Chondrocyte (in vitro differentiated cells): ENCODE measurements around the gene COL4A5. TPM values are rescaled to one million over a fixed set of nuclear protein-coding genes. Genes with fewer than 3 reads are reported as not detected.
A peak's percentile ranks its signal among the peaks of the same experiment; 100 is the strongest.

Experiments used
- DNase-seq: peaks from one replicate; pipeline ENCODE4 v3.0.0; 2021; ENCODE audit warnings: mixed read lengths, low spot score
- H3K27ac Mint-ChIP-seq: one replicate; pipeline ENCODE4 v1.8.0; 2021; ENCODE audit warnings: mild to moderate bottlenecking, moderate library complexity, mixed read lengths; ENCODE audit not compliant: unreplicated experiment
- H3K27me3 Mint-ChIP-seq: 2 replicates; pipeline ENCODE4 v1.8.0; 2021; ENCODE audit warnings: low read depth, mixed read lengths
- H3K36me3 Mint-ChIP-seq: 2 replicates; pipeline ENCODE4 v1.8.0; 2021; ENCODE audit warnings: low read depth, mixed read lengths
- H3K4me1 Mint-ChIP-seq: 2 replicates; pipeline ENCODE4 v1.8.0; 2021; ENCODE audit warnings: low read depth, mild to moderate bottlenecking, mixed read lengths
- H3K4me3 Mint-ChIP-seq: one replicate; pipeline ENCODE4 v1.8.0; 2021; ENCODE audit warnings: mild to moderate bottlenecking, moderate library complexity, mixed read lengths; ENCODE audit not compliant: unreplicated experiment
- H3K9me3 Mint-ChIP-seq: 2 replicates; pipeline ENCODE4 v1.8.0; 2021; ENCODE audit warnings: low read depth, mixed read lengths
- CTCF ChIP-seq: fragments of 200-600 bp; sonication (generic); IDR thresholded peaks from 2 replicates; pipeline ENCODE4 v1.5.0; 2021; ENCODE audit warnings: antibody characterized with exemption, mild to moderate bottlenecking, moderate library complexity
- total RNA-seq: library from RNA; stranded (reverse); gene quantifications from 3 replicates; pipeline ENCODE4 v1.2.1, GENCODE V29; 2021

The COL4A5 gene
- total RNA-seq, 1 donor from 2014 or later, result 211 TPM

DNA sequence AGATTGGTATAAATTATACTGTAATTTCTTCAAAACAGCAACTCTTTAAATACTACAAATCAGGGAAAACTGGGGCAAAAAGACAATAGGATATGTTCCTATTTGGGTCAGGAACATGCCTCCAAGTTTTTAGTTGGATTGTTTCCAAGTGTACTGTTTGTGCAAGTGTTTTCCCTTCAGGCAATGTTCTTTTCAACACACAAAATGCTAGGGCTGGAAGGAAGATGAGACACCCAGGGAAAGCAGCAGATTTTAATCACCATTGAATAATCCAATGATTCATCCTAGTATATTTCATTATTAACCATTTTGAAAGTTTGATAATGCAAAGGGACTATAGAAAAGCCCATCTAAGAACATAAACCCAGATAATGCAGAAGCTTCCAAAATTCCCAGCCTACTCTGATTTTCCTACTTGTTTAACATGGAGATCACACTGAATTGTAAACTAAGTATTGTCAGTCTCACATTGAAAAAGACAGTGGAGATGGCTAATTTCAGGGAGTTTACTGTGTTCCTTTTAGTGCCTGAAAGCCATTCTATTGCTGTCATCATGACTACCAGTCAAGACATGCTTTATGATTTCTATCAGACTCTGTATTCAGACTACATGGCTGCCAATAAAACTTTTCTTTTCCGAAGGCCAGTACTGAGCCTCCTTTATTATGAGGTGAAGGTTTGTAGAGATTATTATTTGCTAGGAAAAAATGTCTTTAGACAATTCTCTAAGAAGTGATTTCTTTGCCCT is 40.0 kb upstream of the COL4A5 start:
- Mint-ChIP-seq H3K27me3 (no peaks in the 10 kb centered on the region), H3K9me3 (no peaks in the 10 kb centered on the region), H3K27ac (peak overlapping the region; percentile 32), H3K36me3 (no peaks in the 10 kb centered on the region), H3K4me3 (no peak overlapping the region), H3K4me1 (peaks cover 51% of the 10 kb centered on the region)
- no peak for TF ChIP-seq CTCF
- no peak for DNase-seq

GRCh38 chrX:108412783-108413182 is 26.9 kb upstream of the COL4A5 start:
- H3K27ac Mint-ChIP-seq, result no peak overlapping the region
- peaks cover 22% of the 10 kb centered on the region for H3K4me1 Mint-ChIP-seq
- no peaks in the 10 kb centered on the region for H3K36me3 Mint-ChIP-seq
- no peak for TF ChIP-seq CTCF
- no peak for DNase-seq
- H3K9me3 Mint-ChIP-seq, result no peaks in the 10 kb centered on the region
- no peaks in the 10 kb centered on the region for H3K27me3 Mint-ChIP-seq
- no peak overlapping the region for H3K4me3 Mint-ChIP-seq

GRCh38 chrX:108415146-108415545 is 24.5 kb upstream of the COL4A5 start:
- H3K27me3 Mint-ChIP-seq, result no peaks in the 10 kb centered on the region
- peak overlapping the region; percentile 37 for H3K27ac Mint-ChIP-seq
- no peaks in the 10 kb centered on the region for H3K9me3 Mint-ChIP-seq
- no peak for TF ChIP-seq CTCF
- H3K36me3 Mint-ChIP-seq, result no peaks in the 10 kb centered on the region
- DNase-seq, result no peak
- H3K4me1 Mint-ChIP-seq, result peaks cover 22% of the 10 kb centered on the region
- H3K4me3 Mint-ChIP-seq, result no peak overlapping the region

DNA sequence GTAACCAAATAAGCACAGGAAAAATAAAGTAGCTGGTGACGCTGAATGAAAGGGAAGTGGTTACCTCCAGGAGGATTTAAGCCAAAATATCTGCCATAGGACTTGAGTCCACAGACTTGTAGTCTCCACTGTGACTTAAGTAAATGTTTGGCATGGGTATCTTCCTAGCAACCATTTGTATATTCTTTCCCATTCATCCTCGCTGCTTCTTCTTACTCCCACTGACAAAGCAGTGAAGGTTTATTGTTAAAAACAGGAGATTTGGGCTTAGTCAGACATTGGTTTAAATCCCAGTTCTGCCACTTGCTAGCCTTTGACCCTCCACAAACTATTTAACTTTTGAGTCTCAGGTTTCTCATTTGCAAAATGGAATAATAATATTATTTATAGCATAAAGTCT is 23.7 kb upstream of the COL4A5 start:
- no peak overlapping the region for H3K27ac Mint-ChIP-seq

DNA sequence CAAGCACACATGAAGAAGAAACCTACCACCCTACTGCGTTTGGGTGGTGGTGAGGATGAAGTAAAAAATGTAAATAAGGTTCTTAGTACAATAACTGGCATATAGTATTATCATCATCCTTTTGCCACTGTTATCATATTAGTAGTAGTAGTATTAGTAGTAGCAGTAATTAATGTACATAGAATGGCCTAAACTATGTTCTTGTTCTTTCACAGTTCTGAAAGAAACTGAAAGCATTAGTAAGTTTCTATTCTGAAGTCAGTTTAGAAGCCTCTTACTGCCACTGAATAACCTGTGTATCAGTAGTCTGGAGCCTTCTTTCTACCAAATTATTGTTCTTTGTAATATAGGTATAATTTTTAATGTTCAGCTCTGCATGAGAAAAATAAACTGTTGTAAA is 22.4 kb upstream of the COL4A5 start:
- peaks cover 22% of the 10 kb centered on the region for H3K4me1 Mint-ChIP-seq
- no peaks in the 10 kb centered on the region for H3K9me3 Mint-ChIP-seq
- no peak for DNase-seq
- H3K27me3 Mint-ChIP-seq, result no peaks in the 10 kb centered on the region
- H3K4me3 Mint-ChIP-seq, result no peak overlapping the region
- no peak for TF ChIP-seq CTCF
- no peaks in the 10 kb centered on the region for H3K36me3 Mint-ChIP-seq
- peak overlapping the region; percentile 25 for H3K27ac Mint-ChIP-seq

More for the DNA sequence above, 23.7 kb upstream of the COL4A5 start:
- Mint-ChIP-seq H3K4me3 (no peak overlapping the region), H3K36me3 (no peaks in the 10 kb centered on the region), H3K27me3 (no peaks in the 10 kb centered on the region), H3K9me3 (no peaks in the 10 kb centered on the region), H3K4me1 (peaks cover 22% of the 10 kb centered on the region)
- no peak for TF ChIP-seq CTCF
- DNase-seq, result no peak
